ENCODE data around the gene TMEM176A. TPM values are rescaled to one million over a fixed set of nuclear protein-coding genes. Genes with fewer than 3 reads are reported as not detected.

TMEM176A gene
- total RNA-seq, 1 experiment from 2014 or later = not detected

DNA sequence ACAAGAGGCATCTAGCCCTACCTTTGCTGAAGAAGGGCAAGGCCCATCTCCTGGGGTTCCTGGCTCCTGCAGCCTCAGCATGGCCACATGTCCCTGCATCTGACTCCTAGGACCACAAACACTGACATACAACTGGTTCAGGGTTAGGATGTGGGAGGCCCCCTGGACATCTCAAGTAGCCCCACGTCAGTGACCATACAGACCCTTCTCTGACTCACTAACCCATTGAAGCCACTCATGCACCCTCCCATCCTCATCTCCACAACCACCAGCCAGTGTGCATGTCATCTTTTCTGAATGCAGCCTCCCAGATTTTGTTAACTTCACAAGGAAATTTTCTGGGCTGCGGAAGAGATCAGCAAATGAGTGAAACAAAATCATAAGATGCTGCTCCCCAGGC, 18.6 kb upstream of the TMEM176A start:
- no peak overlapping the region for H3K4me3 ChIP-seq (replicated peaks in 1 of 2; ENCODE audit: low read depth in 1 of 2, low read length in 2 of 2)
- intact Hi-C loops (cut with micrococcal nuclease) = no loop called here
- H3K79me2 ChIP-seq (ENCODE audit: insufficient read depth, low read length) = no peaks in the 10 kb centered on the region
- H3K27me3 ChIP-seq (ENCODE audit: insufficient read depth, low read length) = peaks cover 7% of the 10 kb centered on the region
- H4K20me1 ChIP-seq (ENCODE audit: insufficient read depth) = no peaks in the 10 kb centered on the region
- no peak overlapping the region for H3K27ac ChIP-seq (ENCODE audit: low read depth, low read length)
- DNase-seq (ENCODE audit: low read depth, low spot score) (no peak), ATAC-seq (no peak)
- CTCF ChIA-PET = no interaction called here
- POLR2A ChIA-PET = no interaction called here
- peaks cover 0 to 4% of the 10 kb centered on the region in 2 experiments; a peak in 2 of 4 replicates for H3K4me1 ChIP-seq (ENCODE audit: control insufficient read depth in 1 of 2, insufficient read depth in 2 of 2, low read length in 2 of 2)
- no peak overlapping the region for H3K9ac ChIP-seq (ENCODE audit: low read length)
- no peaks in the 10 kb centered on the region for H3K36me3 ChIP-seq (ENCODE audit: control insufficient read depth in 1 of 2, insufficient read depth in 2 of 2, low read length in 2 of 2)
- no peaks in the 10 kb centered on the region for H3K9me2 ChIP-seq (ENCODE audit: insufficient read depth)
- no peaks in the 10 kb centered on the region for H3K9me3 ChIP-seq (ENCODE audit: control insufficient read depth in 1 of 2, insufficient read depth in 1 of 2, low read depth in 1 of 2, low read length in 2 of 2)
- BruUV-seq (replicated peaks) = no TSS peak
- RAD21 ChIA-PET (ENCODE audit: low non-redundant PET in 1 of 2, low total read pairs in 2 of 2, uncharacterized antibody in 2 of 2, unreplicated experiment in 2 of 2) = no interaction called here
- H2AFZ ChIP-seq (ENCODE audit: low read depth, low read length, poor library complexity, severe bottlenecking) = no peak overlapping the region
- TF ChIP-seq JUND (IDR thresholded peaks at IDR 0.05) = no peak
- no peak for TF ChIP-seq REST (IDR thresholded peaks at IDR 0.05; ENCODE audit: low read depth)
- TF ChIP-seq EZH2phosphoT487 (IDR thresholded peaks at IDR 0.05; ENCODE audit: borderline replicate concordance) = no peak
- no peak for TF ChIP-seq ZNF274 (IDR thresholded peaks at IDR 0.05; ENCODE audit: low read depth, low read length)
- TF ChIP-seq TCF7L2 (IDR thresholded peaks at IDR 0.05; ENCODE audit: borderline replicate concordance, extremely low read depth, insufficient read depth, insufficient read length) = no peak
- TF ChIP-seq POLR2AphosphoS5 (IDR thresholded peaks at IDR 0.05; ENCODE audit: low read depth, low read length) = no peak
- no peak for TF ChIP-seq RAD21 (IDR thresholded peaks at IDR 0.05; ENCODE audit: low read depth)
- TF ChIP-seq SRF (IDR thresholded peaks at IDR 0.05; ENCODE audit: low read depth) = no peak
- TF ChIP-seq SP1 (IDR thresholded peaks at IDR 0.05; ENCODE audit: low read depth) = no peak
- H3K4me2 ChIP-seq (ENCODE audit: low read length) = no peak overlapping the region
